Activated CD8-positive, alpha-beta T cell treated with anti-CD3 and anti-CD28 coated beads, Interleukin-2, amount 10 ng/mL, durations not matched to agents 7 days and 5 days (primary cell): ENCODE results near the gene TM7SF2. TPM values are rescaled to one million over a fixed set of nuclear protein-coding genes. Genes with fewer than 3 reads are reported as not detected.

ENCODE experiments used
- ATAC-seq: fragments of 150-1000 bp; cut with Tn5 transposase; one replicate; pipeline ENCODE4 v1.10.0; 2021; ENCODE audit warnings: moderate library complexity
- CTCF ChIA-PET: fragments of 350-600 bp; sonication (Branson Sonifier 250); formaldehyde crosslinking; loops from one replicate; lab custom pipeline; 2021; ENCODE audit warnings: antibody characterized with exemption; lab: Charles Lee
- POLR2A ChIA-PET: fragments of 350-600 bp; sonication (Branson Sonifier 250); formaldehyde crosslinking; loops from one replicate; lab custom pipeline; 2021; ENCODE audit warnings: antibody characterized with exemption; lab: Charles Lee
- DNase-seq: peaks from one replicate; pipeline ENCODE4 v3.0.0-alpha.2; 2020
- H3K27ac Mint-ChIP-seq: one replicate; pipeline ENCODE4 v1.8.0; 2021; ENCODE audit warnings: mild to moderate bottlenecking, mixed read lengths
- H3K27me3 Mint-ChIP-seq: one replicate; pipeline ENCODE4 v1.8.0; 2021; ENCODE audit warnings: low read depth, mixed read lengths
- H3K36me3 Mint-ChIP-seq: one replicate; pipeline ENCODE4 v1.8.0; 2021; ENCODE audit warnings: low read depth, mixed read lengths
- H3K4me1 Mint-ChIP-seq: one replicate; pipeline ENCODE4 v1.8.0; 2021; ENCODE audit warnings: low read depth, mixed read lengths
- H3K4me3 Mint-ChIP-seq: one replicate; pipeline ENCODE4 v1.8.0; 2021; ENCODE audit warnings: mild to moderate bottlenecking, mixed read lengths
- H3K9me3 Mint-ChIP-seq: one replicate; pipeline ENCODE4 v1.8.0; 2022; ENCODE audit warnings: mixed read lengths; ENCODE audit not compliant: insufficient read depth
- total RNA-seq, 2 experiments: library from RNA; stranded (reverse); gene quantifications; one replicate each; pipeline ENCODE4 v1.2.3, GENCODE V29; 2021

TM7SF2 gene
- total RNA-seq, 2 experiments from 2014 or later = 25.3 to 26.1 TPM

DNA sequence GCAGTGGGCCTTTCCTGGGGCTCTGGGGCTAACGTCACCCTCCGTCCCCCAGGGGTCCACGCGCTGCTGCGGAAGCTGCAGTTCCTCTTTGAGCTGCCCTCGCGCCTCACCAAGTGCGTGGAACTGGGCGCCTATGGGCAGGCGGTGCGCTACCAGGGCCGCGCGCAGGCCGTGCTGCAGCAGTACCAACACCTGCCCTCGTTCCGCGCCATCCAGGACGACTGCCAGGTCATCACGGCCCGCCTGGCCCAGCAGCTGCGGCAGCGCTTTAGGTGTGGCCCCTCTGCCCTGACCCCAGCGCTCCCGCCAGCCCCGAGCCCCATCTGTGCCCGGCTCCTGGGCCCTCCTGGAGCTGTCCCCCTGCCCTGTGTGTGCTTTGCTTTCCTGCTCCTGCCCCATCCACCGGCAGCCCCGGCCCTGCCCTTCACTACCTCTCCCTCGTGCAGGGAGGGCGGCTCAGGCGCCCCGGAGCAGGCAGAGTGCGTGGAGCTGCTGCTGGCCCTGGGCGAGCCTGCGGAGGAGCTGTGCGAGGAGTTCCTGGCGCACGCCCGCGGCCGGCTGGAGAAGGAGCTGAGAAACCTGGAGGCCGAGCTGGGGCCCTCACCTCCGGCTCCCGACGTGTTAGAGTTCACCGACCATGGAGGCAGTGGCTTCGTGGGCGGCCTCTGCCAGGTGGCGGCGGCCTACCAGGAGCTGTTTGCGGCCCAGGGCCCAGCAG lies 3.8 kb upstream of the TM7SF2 start:
- ATAC-seq (no peak), DNase-seq (no peak)
- H3K9me3 Mint-ChIP-seq = no peaks in the 10 kb centered on the region
- H3K4me1 Mint-ChIP-seq = peaks cover 39% of the 10 kb centered on the region
- CTCF ChIA-PET = interaction anchor here (1.1 to 1.8 kb wide), 5 partner anchors 9 to 222 kb away, joined by 3 to 6 read pairs (median 3); no protein-coding TSS in a partner anchor
- no peak overlapping the region for H3K27ac Mint-ChIP-seq
- POLR2A ChIA-PET = interaction anchor here (1.4 to 4.6 kb wide), 3 partner anchors 9 to 14 kb away, joined by 4 to 30 read pairs (median 7); partner anchors contain the start of genes FAU, MRPL49 and VPS51
- H3K36me3 Mint-ChIP-seq = peaks cover 31% of the 10 kb centered on the region
- no peak overlapping the region for H3K4me3 Mint-ChIP-seq
- H3K27me3 Mint-ChIP-seq = no peaks in the 10 kb centered on the region

DNA sequence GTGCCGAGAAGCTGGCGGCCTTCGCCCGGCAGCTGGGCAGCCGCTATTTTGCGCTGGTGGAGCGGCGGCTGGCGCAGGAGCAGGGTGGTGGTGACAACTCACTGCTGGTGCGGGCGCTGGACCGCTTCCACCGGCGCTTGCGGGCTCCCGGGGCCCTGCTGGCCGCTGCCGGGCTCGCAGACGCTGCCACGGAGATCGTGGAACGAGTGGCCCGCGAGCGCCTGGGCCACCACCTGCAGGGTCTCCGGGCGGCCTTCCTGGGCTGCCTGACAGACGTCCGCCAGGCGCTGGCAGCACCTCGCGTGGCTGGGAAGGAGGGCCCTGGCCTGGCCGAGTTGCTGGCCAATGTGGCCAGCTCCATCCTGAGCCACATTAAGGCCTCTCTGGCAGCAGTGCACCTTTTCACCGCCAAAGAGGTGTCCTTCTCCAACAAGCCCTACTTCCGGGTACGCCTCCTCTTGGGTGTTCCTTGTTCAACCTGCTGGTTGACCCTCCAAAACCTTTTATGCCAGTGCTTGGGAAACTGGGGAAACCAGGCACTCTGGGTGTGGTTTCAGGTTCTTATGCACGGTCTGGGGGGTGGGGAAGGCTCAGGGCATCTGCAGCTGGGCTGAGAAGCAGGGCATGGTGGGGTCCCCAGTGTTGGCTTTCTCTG lies 3.1 kb upstream of the TM7SF2 start:
- no peaks in the 10 kb centered on the region for H3K9me3 Mint-ChIP-seq
- H3K36me3 Mint-ChIP-seq = peaks cover 29% of the 10 kb centered on the region
- ATAC-seq = no peak
- POLR2A ChIA-PET = interaction anchor here (0.6 to 4.6 kb wide), 5 partner anchors 9 to 375 kb away, joined by 3 to 30 read pairs (median 4); partner anchors contain the start of genes FAU, MRPL49 and VPS51
- CTCF ChIA-PET = interaction anchor here (1.0 to 1.8 kb wide), 6 partner anchors 10 to 222 kb away, joined by 3 to 6 read pairs (median 3); partner anchors contain the start of genes FAU and MRPL49
- H3K27ac Mint-ChIP-seq = no peak overlapping the region
- H3K4me1 Mint-ChIP-seq = peaks cover 43% of the 10 kb centered on the region
- no peak for DNase-seq
- no peaks in the 10 kb centered on the region for H3K27me3 Mint-ChIP-seq
- no peak overlapping the region for H3K4me3 Mint-ChIP-seq

GRCh38 chr11:65109231-65110198 lies 2.2 kb upstream of the TM7SF2 start:
- Mint-ChIP-seq H3K9me3 (no peaks in the 10 kb centered on the region), H3K4me1 (peaks cover 46% of the 10 kb centered on the region), H3K27ac (peak overlapping the region; percentile 46), H3K36me3 (peaks cover 27% of the 10 kb centered on the region), H3K27me3 (no peaks in the 10 kb centered on the region), H3K4me3 (no peak overlapping the region)
- ChIA-PET POLR2A (interaction anchor here (0.6 to 4.7 kb wide), 11 partner anchors 8 to 376 kb away, joined by 3 to 30 read pairs (median 5); partner anchors contain the start of genes ARL2, CDCA5, FAU and MRPL49), CTCF (interaction anchor here (0.9 to 5.2 kb wide), 28 partner anchors 8 to 401 kb away, joined by 3 to 117 read pairs (median 5); partner anchors contain the start of genes ARL2, ATG2A, CAPN1 and CDCA5)
- no peak for ATAC-seq
- DNase-seq = no peak

- H3K36me3 Mint-ChIP-seq = peaks cover 26% of the 10 kb centered on the region
These were observed 1.3 kb upstream of the TM7SF2 start for GRCh38 chr11:65110354-65110861.

GRCh38 chr11:65111159-65111743 lies 421 bp upstream of the TM7SF2 start:
- ATAC-seq (no peak), DNase-seq (no peak)
- Mint-ChIP-seq H3K4me3 (peak overlapping the region; percentile 89), H3K27me3 (no peaks in the 10 kb centered on the region), H3K4me1 (peaks cover 46% of the 10 kb centered on the region), H3K9me3 (no peaks in the 10 kb centered on the region), H3K36me3 (peaks cover 22% of the 10 kb centered on the region), H3K27ac (peak overlapping the region; percentile 85)
- ChIA-PET CTCF (interaction anchor here (0.7 to 5.2 kb wide), 25 partner anchors 7 to 669 kb away, joined by 3 to 117 read pairs (median 5); partner anchors contain the start of genes ARL2, ATG2A, CAPN1 and CDC42BPG), POLR2A (interaction anchor here (0.8 to 4.7 kb wide), 10 partner anchors 10 to 794 kb away, joined by 3 to 30 read pairs (median 5); partner anchors contain the start of genes ARL2, CAPN1, CDCA5 and FAU)

More at GRCh38 chr11:65110354-65110861, 1.3 kb upstream of the TM7SF2 start:
- Mint-ChIP-seq H3K27me3 (no peaks in the 10 kb centered on the region), H3K4me1 (peaks cover 40% of the 10 kb centered on the region), H3K4me3 (no peak overlapping the region), H3K27ac (peak overlapping the region; percentile 46), H3K9me3 (no peaks in the 10 kb centered on the region)
- peak; percentile 43 for ATAC-seq
- ChIA-PET CTCF (interaction anchor here (0.7 to 5.2 kb wide), 26 partner anchors 8 to 400 kb away, joined by 3 to 117 read pairs (median 5); partner anchors contain the start of genes ARL2, ATG2A, CAPN1 and CDC42BPG), POLR2A (interaction anchor here (0.8 to 4.7 kb wide), 10 partner anchors 9 to 262 kb away, joined by 3 to 30 read pairs (median 4); partner anchors contain the start of genes ARL2, CDCA5, FAU and MRPL49)
- DNase-seq = peak; percentile 97

- peak overlapping the region; percentile 89 for H3K4me3 Mint-ChIP-seq
- CTCF ChIA-PET = interaction anchor here (0.8 to 5.2 kb wide), 19 partner anchors 8 to 667 kb away, joined by 3 to 117 read pairs (median 5); partner anchors contain the start of genes ARL2, CAPN1, CDCA5 and FAU
- H3K9me3 Mint-ChIP-seq = no peaks in the 10 kb centered on the region
- DNase-seq (peak; percentile 82), ATAC-seq (peak; percentile 56)
- H3K36me3 Mint-ChIP-seq = peaks cover 20% of the 10 kb centered on the region
- H3K27ac Mint-ChIP-seq = peak overlapping the region; percentile 91
- H3K27me3 Mint-ChIP-seq = no peaks in the 10 kb centered on the region
- POLR2A ChIA-PET = interaction anchor here (0.6 to 4.7 kb wide), 10 partner anchors 9 to 795 kb away, joined by 3 to 28 read pairs (median 4); partner anchors contain the start of genes CDCA5, FAU, MRPL49 and PRDX5
- peaks cover 52% of the 10 kb centered on the region for H3K4me1 Mint-ChIP-seq
These were observed 1.1 kb downstream of the TM7SF2 start for GRCh38 chr11:65112546-65113360.

GRCh38 chr11:65113361-65113756 lies 1.7 kb downstream of the TM7SF2 start:
- POLR2A ChIA-PET = interaction anchor here (1.0 to 4.7 kb wide), 6 partner anchors 8 to 255 kb away, joined by 3 to 28 read pairs (median 4); partner anchors contain the start of genes CDCA5, FAU, MRPL49 and SAC3D1
- peaks cover 57% of the 10 kb centered on the region for H3K4me1 Mint-ChIP-seq

DNA sequence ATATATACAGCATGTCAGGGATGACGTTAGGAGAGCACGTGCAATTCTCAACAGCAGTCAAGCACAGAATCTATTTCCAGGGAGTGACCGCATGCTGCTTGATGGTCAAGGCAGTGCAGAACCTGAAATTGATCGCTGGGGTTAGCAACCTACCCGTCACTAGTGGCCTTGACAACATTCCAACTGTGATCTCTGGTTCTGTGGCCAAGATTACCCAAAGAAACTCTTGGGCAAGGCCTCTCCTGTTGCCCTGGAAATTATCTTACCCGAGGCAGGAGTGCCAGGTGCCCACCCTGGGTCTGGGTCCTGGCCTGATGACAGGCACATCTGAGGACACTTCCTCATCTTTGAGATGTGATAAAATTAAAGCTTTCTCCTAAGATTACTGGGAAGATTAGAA lies 2.2 kb downstream of the TM7SF2 start:
- Mint-ChIP-seq H3K36me3 (peaks cover 29% of the 10 kb centered on the region), H3K4me1 (peaks cover 61% of the 10 kb centered on the region), H3K4me3 (peak overlapping the region; percentile 89), H3K27ac (no peak overlapping the region), H3K9me3 (no peaks in the 10 kb centered on the region), H3K27me3 (no peaks in the 10 kb centered on the region)
- ATAC-seq (no peak), DNase-seq (no peak)
- ChIA-PET POLR2A (interaction anchor here (1.3 to 4.7 kb wide), 3 partner anchors 8 to 31 kb away, joined by 5 to 28 read pairs (median 15); partner anchors contain the start of genes CDCA5, FAU, MRPL49 and VPS51), CTCF (interaction anchor here (1.3 to 5.2 kb wide), 9 partner anchors 8 to 266 kb away, joined by 3 to 117 read pairs (median 27); partner anchors contain the start of genes ARL2, CAPN1, FAU and MRPL49)

More at GRCh38 chr11:65113361-65113756, 1.7 kb downstream of the TM7SF2 start:
- DNase-seq = no peak
- no peaks in the 10 kb centered on the region for H3K27me3 Mint-ChIP-seq
- peak overlapping the region; percentile 91 for H3K27ac Mint-ChIP-seq
- H3K9me3 Mint-ChIP-seq = no peaks in the 10 kb centered on the region
- peaks cover 24% of the 10 kb centered on the region for H3K36me3 Mint-ChIP-seq
- ATAC-seq = no peak
- H3K4me3 Mint-ChIP-seq = peak overlapping the region; percentile 89
- CTCF ChIA-PET = interaction anchor here (0.8 to 5.2 kb wide), 16 partner anchors 8 to 266 kb away, joined by 3 to 117 read pairs (median 6); partner anchors contain the start of genes ARL2, CAPN1, FAU and MRPL49
